Embryonic facial prominence (tissue), 1 donor: ENCODE results near the gene CXXC5.

Experiments
- DNase-seq: peaks from one replicate; pipeline ENCODE4 v3.0.0-alpha.2; 2016; ENCODE audit errors: extremely low spot score

CXXC5 gene

DNA sequence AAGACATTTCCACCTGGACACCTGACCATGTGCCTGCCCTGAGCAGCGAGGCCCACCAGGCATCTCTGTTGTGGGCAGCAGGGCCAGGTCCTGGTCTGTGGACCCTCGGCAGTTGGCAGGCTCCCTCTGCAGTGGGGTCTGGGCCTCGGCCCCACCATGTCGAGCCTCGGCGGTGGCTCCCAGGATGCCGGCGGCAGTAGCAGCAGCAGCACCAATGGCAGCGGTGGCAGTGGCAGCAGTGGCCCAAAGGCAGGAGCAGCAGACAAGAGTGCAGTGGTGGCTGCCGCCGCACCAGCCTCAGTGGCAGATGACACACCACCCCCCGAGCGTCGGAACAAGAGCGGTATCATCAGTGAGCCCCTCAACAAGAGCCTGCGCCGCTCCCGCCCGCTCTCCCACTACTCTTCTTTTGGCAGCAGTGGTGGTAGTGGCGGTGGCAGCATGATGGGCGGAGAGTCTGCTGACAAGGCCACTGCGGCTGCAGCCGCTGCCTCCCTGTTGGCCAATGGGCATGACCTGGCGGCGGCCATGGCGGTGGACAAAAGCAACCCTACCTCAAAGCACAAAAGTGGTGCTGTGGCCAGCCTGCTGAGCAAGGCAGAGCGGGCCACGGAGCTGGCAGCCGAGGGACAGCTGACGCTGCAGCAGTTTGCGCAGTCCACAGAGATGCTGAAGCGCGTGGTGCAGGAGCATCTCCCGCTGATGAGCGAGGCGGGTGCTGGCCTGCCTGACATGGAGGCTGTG lies 32.4 kb downstream of the CXXC5 start:
- DNase-seq: no peak

DNA sequence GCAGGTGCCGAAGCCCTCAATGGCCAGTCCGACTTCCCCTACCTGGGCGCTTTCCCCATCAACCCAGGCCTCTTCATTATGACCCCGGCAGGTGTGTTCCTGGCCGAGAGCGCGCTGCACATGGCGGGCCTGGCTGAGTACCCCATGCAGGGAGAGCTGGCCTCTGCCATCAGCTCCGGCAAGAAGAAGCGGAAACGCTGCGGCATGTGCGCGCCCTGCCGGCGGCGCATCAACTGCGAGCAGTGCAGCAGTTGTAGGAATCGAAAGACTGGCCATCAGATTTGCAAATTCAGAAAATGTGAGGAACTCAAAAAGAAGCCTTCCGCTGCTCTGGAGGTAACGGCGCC lies 32.9 kb downstream of the CXXC5 start:
- no peak for DNase-seq

DNA sequence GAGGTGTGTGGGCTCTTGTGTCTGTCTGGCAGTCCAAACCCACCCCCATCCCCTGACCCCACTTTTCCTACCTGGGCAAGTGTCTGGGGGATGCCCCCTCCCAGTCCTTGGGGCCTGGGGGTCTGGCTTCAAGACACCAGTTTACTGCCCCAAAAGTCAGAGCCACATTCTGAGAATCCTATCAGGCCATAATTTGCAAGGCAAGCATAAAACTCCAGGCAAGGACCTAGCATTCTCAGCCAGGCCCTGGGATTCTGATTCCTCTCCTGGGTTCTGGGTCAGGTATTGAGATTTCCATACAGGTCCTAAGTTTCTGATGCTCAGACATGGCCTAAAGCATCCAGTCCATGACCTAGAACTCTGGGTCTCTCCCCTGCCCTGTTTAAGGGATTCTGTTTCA lies 33.3 kb downstream of the CXXC5 start:
- DNase-seq: no peak

DNA sequence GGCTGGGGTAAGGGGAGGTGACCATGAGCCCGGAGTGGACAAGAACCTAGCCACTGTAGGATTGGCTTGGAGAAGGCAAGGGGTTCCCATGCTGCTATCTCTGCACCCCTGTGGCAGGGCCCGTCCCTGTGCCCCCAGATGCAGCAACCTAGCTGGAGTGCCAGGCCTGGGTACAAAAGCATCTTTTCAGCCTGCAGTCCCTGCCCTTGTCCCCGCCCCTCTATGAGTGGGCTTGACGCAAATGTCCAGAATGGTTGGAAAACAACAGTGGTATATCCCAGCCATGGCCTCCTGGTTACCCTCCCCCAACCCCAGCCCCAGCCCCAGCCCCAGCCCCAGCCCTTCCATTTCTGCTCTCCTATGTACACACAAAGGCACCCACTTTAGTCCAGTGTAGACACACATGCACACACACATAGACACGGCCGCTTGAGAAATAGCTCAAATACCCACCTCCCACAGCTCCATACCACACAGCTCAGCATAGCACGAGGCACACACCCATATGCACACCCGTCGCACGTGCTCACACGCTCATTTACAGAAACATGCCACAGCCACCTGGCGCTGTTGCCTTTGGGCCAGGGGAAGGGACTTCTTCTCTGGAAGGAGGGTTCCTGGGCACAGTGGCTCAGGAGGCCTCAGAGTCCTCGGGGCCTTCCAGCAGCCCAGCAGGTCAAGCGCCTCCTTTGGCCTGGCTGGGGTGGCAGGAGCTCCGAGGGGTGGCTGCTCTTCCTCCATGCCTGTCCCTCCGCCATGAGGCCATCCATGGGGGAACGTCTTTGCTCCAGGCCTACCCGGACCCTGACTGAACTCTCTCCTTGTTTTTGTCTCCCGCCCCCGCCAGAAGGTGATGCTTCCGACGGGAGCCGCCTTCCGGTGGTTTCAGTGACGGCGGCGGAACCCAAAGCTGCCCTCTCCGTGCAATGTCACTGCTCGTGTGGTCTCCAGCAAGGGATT lies 34.1 kb downstream of the CXXC5 start:
- no peak for DNase-seq

DNA sequence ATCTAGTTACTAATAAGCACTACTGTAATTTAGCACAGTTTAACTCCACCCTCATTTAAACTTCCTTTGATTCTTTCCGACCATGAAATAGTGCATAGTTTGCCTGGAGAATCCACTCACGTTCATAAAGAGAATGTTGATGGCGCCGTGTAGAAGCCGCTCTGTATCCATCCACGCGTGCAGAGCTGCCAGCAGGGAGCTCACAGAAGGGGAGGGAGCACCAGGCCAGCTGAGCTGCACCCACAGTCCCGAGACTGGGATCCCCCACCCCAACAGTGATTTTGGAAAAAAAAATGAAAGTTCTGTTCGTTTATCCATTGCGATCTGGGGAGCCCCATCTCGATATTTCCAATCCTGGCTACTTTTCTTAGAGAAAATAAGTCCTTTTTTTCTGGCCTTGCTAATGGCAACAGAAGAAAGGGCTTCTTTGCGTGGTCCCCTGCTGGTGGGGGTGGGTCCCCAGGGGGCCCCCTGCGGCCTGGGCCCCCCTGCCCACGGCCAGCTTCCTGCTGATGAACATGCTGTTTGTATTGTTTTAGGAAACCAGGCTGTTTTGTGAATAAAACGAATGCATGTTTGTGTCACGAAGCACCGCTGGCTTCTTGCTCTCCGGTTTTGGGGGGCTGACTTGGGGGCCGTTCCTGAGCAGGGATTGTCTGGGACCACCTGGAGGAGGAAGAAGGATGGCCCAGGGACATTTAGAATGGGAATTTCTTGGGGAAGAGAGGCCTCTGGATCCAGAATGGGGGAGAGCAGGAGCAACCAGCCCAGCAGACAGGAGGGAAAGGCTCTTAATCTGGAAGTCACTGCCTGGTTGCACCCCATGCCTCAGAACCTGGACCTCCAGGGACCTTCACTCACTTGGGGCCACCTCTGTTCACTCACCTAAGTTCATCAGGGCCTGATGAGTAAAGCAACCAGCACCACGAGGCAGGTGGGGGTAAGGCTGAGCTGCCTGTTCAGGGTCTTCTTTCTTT lies 35.4 kb downstream of the CXXC5 start:
- no peak for DNase-seq

DNA sequence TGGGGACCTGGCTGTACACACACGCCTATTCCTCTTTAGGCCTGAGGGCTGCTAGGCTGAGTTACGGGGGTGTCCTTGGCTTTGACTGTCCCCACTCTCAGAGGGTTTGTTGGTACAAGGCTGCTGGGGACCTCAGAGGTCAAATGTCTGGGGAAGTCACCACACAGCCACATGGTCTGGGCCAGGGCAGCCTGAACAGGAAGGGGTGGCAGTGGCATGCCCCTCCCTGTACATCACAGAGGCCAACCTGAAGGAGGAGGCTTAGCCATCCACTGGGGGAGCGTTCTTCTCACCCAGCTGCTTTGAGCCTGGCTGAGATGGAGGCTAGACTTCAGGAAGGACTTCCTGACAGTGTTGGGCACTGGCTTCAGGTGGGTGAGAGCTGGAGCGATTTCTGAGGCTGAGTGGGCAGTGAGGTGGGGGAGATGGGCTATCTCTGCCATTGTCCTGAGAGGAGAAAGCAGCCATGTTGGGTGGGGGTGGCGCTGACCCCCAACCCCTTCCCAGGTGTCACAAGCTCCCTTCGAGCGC lies 36.3 kb downstream of the CXXC5 start:
- no peak for DNase-seq

DNA sequence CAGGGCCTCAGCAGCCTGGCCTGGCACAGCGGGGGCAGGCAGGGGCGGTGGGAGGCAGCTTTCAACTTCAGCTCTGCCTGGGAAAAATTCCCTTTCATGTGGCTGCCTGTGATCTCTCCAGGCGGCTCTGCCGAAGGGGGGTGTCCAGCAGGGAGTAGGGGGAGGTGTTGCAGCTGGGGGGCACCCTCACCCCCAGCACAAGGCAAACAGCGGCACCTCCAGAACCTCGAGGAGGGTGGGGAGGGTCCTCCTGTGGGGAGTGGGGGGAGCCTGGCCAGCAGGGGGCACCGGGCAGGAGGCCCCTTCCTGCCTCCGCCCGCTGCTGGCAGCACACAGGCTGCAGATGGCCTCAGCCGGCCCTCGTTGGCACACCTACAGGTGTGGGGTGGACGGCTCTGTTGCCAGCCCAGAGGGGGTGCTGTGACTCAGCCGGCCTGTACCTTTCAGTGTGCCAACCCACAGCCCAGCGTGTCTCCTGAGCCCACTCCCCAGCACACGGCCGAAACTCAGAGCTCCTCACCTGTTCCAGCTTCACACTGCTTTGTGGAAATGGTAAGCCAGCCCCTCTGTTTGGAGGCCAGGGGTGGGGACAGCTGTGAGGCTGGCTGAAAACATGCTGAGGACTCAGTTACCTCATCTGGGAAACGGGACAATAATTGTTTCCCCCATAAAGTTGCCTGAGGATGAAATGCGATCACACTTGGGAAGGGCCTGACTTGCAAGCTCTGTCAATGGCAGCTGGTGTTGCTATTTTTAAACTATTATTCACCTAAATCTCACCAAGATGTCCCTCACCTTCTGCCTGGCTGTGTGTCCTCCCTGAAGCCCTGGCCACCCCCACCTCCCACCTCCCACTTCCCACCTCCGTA lies 37.0 kb downstream of the CXXC5 start:
- no peak for DNase-seq

DNA sequence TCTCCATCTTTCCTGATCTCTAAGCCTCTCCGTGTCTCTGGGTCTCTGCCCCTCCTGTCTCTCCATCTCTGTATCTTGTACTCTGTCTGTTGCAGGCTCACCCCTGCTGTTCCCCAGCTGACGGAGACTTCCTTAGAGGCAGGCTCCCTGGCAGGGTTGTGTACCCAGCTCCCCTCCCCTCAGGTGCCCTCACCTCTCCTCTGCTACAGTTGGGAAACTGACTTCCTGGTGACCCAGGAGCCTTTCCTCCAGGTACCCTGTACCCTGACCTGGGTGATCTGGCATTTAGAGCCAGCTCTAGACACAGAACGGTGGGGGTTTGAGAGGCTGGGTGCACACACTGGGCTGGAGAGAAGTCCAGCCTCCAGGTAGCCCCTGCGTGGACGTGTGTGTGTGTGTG lies 37.7 kb downstream of the CXXC5 start:
- DNase-seq: no peak

DNA sequence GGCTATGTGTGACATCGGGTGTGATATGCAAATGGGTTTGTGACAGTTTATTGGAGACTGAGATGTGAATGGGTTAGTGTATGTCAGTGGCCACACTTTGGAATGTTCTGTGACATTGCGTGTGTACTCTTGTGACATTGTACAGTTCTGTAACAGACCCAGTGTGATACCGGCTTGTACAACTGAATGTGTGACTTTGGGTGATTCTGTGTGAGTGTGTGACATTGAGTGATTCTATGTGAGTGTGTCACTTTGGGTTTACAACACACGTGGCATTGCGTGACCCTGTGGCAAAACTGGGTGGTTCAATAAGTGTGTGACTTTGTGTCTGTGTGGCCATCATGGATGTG lies 38.2 kb downstream of the CXXC5 start:
- no peak for DNase-seq

DNA sequence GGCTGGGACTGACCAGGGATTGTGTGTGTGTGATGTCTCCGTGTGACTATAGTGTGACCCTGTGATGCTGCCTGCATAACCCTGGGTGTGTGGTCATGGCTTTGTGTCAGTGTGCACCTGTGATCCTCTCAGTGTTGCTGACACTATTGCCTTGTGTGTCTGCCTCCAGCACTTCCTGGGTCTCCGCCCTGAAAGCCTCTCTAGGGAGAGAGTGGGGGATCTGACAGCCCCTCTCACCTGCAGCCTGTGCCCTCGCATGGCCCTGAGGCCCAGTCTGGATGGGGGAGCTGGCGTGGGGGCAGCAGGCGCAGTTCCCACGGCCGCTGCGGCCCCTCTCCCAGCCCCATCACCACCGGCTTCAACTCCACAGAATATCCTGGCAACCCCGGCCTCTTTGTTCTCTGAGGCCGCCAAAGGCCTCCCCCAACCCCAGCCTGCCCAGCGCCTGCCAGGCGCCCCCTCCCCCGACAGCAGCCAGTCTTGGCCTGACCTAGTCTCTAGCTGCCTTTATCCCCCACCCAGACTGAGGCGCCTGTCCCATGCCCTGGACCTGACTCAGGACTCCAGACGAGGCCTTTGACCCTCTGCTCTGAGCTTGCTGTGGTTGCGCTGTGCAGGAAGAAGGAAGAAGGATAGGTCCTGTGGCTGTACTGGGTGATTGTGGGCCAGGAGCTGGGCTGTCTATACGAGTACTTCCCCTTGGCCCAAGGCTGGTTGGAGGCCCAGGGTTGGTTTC lies 38.7 kb downstream of the CXXC5 start:
- no peak for DNase-seq

DNA sequence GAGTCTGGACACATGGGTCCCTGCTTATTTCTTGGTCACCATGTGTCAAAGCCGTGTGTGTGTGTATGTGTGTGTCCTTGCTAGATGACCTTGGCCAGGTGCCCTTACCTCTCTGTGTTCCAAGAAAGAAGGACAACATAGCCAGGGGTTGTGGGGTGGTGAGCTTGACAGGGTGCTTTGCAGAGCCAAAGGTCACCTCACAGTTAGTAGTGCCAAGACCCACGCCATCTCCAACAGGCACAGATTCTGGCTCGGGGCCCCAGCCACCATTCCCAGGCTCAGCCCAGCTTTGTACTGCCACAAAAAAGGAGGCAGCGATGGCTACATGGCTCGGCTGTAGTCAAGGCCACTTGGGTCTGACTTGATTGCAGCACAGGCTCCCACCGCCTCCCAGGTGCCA lies 39.5 kb downstream of the CXXC5 start:
- DNase-seq: no peak

DNA sequence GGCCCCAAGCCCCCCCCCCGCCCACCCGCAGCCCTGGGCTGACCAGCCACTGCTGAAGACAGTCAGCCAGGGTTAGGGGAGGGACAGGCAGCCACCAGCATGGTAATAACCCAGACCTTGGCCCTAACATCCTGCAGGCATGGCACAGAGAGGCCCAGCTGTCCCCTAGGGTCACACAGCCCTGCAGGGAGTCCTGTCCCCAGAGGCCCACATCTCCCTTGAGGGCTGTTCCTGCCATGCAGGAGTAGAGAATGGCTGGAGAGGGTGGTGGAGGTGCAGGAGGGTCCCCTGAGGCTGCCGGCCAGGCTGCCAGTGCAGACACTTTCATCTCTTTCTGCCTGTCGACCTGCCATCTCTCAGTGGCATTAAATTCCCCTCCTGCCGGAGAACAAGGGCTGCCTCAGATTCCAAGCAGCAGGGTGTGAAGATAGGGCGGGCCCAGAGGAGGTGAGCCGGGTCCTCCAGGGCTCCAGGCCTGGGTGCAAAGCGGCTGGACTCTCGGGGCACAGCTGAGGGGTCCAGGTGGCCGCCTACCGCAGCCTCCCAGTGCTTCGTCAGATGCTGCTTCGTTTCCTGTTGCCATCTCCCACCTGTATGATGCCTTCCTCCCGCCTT lies 40.0 kb downstream of the CXXC5 start:
- no peak for DNase-seq

DNA sequence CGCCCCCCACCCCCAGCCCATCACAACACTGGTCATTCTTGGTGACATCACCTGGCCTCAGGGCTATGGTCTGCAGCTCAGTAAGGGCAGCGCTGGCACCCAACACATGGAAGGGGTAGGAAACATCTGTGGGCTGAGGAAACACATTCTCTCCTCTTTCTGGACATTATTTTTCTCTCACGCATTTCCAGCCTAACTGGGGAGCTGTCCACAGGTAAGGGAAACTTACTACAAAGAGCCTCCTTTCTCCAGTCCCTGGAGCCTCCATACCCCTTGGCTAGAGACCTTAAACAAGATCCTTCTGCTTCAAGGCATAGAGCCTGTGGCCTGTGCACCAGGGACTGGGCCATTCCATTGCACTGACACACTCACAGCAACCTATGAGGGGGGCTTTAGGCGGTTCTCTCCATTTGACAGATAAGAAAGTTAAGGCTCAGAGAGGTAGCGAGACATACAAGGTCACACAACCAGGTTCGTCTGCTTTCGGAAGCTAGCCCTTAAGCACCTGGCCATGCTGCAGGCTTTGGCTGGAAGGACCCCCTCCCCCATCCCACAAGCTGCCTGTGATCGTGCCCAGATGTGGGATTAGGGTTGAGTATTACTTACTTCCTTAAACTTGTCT lies 40.7 kb downstream of the CXXC5 start:
- no peak for DNase-seq

DNA sequence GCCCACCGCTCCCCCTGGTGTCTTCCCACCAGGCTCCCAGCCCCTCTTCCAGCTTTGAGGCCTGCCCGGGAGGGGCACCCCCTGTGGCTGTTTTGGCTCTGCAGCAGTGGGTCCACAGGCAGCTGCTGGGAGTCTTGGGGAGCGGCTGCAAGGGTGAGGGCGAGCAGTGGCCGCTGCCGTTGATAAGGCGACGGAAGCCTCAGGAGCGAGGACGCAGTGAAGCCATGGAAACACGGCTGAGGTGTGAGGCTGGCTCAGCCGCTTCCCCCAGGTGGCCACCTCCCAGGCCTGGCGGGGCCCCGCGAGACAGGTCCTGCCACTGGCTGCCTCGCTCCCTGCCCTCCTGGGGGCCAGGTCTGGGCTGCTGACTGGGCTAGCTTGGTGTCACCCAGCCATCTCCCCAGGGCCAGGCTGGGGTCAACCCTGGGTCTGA lies 41.5 kb downstream of the CXXC5 start:
- DNase-seq: no peak

DNA sequence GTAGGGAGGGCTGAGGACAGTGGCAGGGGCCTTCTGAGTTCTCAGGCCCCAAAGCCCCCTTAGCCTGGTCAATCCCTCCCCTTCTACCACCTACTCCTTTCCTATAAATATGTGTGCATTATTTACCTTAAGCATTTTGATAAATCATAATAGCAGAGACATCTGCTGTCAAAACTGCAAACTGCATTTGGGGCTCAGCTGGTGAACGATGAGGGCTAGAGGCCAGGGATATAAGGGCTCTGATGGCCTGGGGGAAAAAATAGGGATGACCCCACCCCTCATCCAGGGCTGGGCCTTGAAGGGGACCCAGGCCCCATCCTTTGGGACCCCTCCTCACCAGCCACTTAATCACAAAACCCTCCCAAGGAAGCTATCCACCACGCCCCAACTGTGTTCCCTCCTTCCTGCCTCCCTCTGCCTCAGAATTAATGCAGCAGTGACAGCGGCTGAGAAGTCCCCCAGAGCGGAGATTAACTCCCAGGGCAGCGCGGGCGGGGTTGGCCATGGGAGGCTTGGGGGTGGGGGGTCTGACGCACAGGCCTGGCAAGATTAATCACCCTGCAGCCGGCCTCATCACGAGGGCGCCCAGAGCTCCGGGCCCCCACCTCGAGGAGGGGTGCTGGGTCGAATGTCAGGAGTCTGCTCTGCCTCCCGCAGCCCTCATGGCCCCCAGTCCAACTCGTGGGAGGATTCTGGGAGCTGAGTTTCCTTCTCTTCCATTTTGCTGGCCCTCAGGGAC lies 42.1 kb downstream of the CXXC5 start:
- DNase-seq: no peak

DNA sequence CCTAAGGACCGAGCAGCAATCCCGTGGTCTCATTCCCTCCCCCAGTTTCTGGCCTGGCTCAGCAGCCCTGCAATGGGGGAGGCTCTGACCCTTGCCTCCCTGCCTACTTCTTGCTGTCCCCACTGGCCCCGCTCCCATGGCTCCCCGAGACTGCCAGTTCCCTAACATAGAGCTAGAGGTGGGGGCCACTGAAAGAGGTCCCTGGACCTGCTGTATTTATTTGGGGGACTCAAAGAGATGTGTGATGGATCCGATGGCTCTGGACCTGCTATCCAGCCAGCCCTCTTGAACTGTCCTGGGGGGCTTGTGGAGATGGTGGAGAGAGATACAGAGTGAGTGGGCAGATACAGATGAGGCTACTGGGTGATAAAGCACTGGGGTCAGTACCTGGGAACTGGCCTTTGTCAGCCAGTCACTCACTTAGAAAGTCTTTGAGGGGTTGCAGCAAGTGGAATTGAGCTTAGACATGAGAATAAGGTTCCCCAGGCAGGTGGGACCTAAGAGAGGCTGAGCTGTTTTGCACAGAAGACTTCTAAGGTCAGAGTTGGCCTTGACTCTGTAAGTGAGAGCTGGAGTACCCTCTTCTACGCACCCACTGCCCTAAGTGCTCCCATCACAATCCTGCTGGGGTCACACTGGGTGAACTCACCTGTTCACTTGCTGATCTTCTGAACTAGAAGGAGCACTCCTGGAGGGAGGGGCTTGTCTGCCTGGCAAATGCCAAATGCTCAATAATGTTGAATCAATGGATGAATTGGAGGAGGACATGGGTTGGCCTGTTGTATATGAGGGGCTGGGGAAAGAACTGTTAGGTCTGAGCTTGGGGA lies 42.9 kb downstream of the CXXC5 start:
- DNase-seq: no peak

DNA sequence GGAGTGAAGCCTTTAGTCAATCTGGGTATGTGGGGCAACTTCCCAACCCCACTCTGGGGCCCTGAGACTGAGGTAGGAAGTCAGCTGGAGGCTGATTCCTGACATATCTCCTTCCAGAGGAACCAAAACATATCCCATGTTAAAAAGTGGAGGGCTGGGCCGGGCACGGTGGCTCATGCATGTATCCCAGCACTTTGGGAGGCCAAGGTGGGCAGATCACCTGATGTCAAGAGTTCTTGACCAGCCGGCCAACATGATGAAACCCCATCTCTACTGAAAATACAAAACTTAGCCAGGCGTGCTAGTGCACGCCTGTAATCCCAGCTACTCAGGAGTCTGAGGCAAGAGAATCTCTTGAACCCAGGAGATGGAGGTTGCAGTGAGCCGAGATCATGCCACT lies 44.0 kb downstream of the CXXC5 start:
- DNase-seq: no peak
